ENCODE measurements around the gene PDGFB. TPM values are rescaled to one million over a fixed set of nuclear protein-coding genes. Genes with fewer than 3 reads are reported as not detected.
A peak's percentile ranks its signal among the peaks of the same experiment; 100 is the strongest.

The PDGFB gene
- total RNA-seq, 1 experiment from 2014 or later, result 78.0 TPM

DNA sequence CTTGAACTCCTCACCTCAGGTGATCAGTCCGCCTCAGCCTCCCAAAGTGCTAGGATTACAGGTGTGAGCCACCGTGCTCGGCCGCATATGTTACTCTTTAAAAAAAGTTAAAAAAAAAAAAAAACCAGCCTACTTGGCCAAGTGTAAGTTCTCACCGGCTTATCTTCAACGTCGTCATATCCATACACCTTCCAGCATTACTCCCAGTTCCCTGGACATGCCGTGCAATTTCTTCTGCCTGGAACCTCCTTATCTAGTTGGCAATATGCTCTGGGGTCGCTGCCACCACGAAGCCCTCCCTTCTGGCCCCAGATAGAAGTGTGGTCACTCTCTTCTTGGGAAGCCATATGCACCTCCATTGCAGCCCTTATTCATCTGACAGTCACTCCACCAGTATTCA lies 56.0 kb downstream of the PDGFB start:
- intact Hi-C loops (cut with micrococcal nuclease; ENCODE audit: unreplicated experiment), result no loop called here
- no peaks in the 10 kb centered on the region for H3K27me3 ChIP-seq (ENCODE audit: control insufficient read depth, insufficient read depth, low read length)
- CTCF ChIA-PET, result no interaction called here
- DNase-seq (ENCODE audit: low read depth, low spot score) (no peak), ATAC-seq (no peak)
- POLR2A ChIA-PET, result no interaction called here
- H3K4me1 ChIP-seq (ENCODE audit: control insufficient read depth, insufficient read depth, low read length), result peaks cover 12% of the 10 kb centered on the region
- H3K36me3 ChIP-seq (ENCODE audit: control insufficient read depth, insufficient read depth, low read length), result no peaks in the 10 kb centered on the region
- H3K9me3 ChIP-seq (ENCODE audit: control insufficient read depth, insufficient read depth, low read depth, low read length), result peaks cover 3% of the 10 kb centered on the region; the same call in 1 of the 2 replicates
- H3K27ac ChIP-seq (ENCODE audit: low read length), result no peak overlapping the region
- H3K4me3 ChIP-seq (ENCODE audit: low read depth in 2 of 2, low read length in 2 of 2), result no peak overlapping the region
- in situ Hi-C loops (cut with HindIII; ENCODE audit: low pct_unique_long_range_greater_than_20kb, low sequenced_read_pairs), result no loop called here
- BruUV-seq (replicated peaks), result no TSS peak
- TF ChIP-seq, protein P1, sequence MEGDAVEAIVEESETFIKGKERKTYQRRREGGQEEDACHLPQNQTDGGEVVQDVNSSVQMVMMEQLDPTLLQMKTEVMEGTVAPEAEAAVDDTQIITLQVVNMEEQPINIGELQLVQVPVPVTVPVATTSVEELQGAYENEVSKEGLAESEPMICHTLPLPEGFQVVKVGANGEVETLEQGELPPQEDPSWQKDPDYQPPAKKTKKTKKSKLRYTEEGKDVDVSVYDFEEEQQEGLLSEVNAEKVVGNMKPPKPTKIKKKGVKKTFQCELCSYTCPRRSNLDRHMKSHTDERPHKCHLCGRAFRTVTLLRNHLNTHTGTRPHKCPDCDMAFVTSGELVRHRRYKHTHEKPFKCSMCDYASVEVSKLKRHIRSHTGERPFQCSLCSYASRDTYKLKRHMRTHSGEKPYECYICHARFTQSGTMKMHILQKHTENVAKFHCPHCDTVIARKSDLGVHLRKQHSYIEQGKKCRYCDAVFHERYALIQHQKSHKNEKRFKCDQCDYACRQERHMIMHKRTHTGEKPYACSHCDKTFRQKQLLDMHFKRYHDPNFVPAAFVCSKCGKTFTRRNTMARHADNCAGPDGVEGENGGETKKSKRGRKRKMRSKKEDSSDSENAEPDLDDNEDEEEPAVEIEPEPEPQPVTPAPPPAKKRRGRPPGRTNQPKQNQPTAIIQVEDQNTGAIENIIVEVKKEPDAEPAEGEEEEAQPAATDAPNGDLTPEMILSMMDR (IDR thresholded peaks at IDR 0.05), result no peak
- TF ChIP-seq SIN3A (IDR thresholded peaks at IDR 0.05; ENCODE audit: borderline replicate concordance, insufficient read depth, low read depth, low read length) (no peak), POLR2AphosphoS5 (IDR thresholded peaks at IDR 0.05; ENCODE audit: low read depth, low read length) (no peak), TCF7L2 (IDR thresholded peaks at IDR 0.05; ENCODE audit: low read depth, low read length) (no peak)
- TF ChIP-seq, protein P2, sequence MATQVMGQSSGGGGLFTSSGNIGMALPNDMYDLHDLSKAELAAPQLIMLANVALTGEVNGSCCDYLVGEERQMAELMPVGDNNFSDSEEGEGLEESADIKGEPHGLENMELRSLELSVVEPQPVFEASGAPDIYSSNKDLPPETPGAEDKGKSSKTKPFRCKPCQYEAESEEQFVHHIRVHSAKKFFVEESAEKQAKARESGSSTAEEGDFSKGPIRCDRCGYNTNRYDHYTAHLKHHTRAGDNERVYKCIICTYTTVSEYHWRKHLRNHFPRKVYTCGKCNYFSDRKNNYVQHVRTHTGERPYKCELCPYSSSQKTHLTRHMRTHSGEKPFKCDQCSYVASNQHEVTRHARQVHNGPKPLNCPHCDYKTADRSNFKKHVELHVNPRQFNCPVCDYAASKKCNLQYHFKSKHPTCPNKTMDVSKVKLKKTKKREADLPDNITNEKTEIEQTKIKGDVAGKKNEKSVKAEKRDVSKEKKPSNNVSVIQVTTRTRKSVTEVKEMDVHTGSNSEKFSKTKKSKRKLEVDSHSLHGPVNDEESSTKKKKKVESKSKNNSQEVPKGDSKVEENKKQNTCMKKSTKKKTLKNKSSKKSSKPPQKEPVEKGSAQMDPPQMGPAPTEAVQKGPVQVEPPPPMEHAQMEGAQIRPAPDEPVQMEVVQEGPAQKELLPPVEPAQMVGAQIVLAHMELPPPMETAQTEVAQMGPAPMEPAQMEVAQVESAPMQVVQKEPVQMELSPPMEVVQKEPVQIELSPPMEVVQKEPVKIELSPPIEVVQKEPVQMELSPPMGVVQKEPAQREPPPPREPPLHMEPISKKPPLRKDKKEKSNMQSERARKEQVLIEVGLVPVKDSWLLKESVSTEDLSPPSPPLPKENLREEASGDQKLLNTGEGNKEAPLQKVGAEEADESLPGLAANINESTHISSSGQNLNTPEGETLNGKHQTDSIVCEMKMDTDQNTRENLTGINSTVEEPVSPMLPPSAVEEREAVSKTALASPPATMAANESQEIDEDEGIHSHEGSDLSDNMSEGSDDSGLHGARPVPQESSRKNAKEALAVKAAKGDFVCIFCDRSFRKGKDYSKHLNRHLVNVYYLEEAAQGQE (IDR thresholded peaks at IDR 0.05; ENCODE audit: insufficient read depth in 1 of 2, low read depth in 2 of 2, low read length in 1 of 2), result no peak

DNA sequence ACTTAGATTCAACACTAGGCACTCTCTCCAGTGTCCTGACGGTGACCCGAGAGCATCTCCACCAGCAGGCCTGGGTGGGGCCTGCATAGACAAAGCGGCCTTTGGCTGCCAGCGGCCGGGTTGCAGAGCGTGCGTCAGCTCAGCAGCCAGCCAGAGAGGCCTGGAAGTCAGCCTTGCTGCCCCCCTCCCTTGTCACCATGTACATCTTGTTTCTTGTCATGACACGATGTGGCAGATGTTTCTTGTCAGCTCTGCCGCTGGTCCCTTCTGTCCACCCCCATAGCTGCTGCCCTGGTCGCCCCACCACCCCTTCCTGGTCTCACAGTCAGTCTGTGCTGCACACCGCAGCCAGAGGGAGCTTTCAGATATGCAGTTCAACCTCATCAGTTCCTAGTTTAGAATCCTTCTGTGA lies 59.2 kb downstream of the PDGFB start:
- intact Hi-C loops (cut with micrococcal nuclease; ENCODE audit: unreplicated experiment), result no loop called here
- peaks cover 3% of the 10 kb centered on the region; the same call in 1 of the 2 replicates for H3K9me3 ChIP-seq (ENCODE audit: control insufficient read depth, insufficient read depth, low read depth, low read length)
- H3K36me3 ChIP-seq (ENCODE audit: control insufficient read depth, insufficient read depth, low read length), result no peaks in the 10 kb centered on the region
- H3K27ac ChIP-seq (ENCODE audit: low read length), result peak overlapping the region; percentile 78
- peak; percentile 72 for ATAC-seq
- in situ Hi-C loops (cut with HindIII; ENCODE audit: low pct_unique_long_range_greater_than_20kb, low sequenced_read_pairs), result no loop called here
- H3K4me1 ChIP-seq (ENCODE audit: control insufficient read depth, insufficient read depth, low read length), result peaks cover 12% of the 10 kb centered on the region
- no peak overlapping the region for H3K4me3 ChIP-seq (ENCODE audit: low read depth in 2 of 2, low read length in 2 of 2)
- no TSS peak for BruUV-seq (replicated peaks)
- H3K27me3 ChIP-seq (ENCODE audit: control insufficient read depth, insufficient read depth, low read length), result no peaks in the 10 kb centered on the region
- TF ChIP-seq, protein P2 (IDR thresholded peaks at IDR 0.05; ENCODE audit: insufficient read depth in 1 of 2, low read depth in 2 of 2, low read length in 1 of 2), result no peak
- no peak for TF ChIP-seq POLR2AphosphoS5 (IDR thresholded peaks at IDR 0.05; ENCODE audit: low read depth, low read length)
- no peak for TF ChIP-seq SIN3A (IDR thresholded peaks at IDR 0.05; ENCODE audit: borderline replicate concordance, insufficient read depth, low read depth, low read length)
- TF ChIP-seq, protein P1 (IDR thresholded peaks at IDR 0.05), result no peak
- no peak for TF ChIP-seq TCF7L2 (IDR thresholded peaks at IDR 0.05; ENCODE audit: low read depth, low read length)
- no peak for DNase-seq (ENCODE audit: low read depth, low spot score)
- CTCF ChIA-PET, result no interaction called here
- POLR2A ChIA-PET, result no interaction called here
